ENCODE results near the gene PGLYRP4. TPM values are rescaled to one million over a fixed set of nuclear protein-coding genes. Genes with fewer than 3 reads are reported as not detected.

Gene PGLYRP4
- total and polyA plus RNA-seq, 12 donors: not detected

GRCh38 chr1:153362187-153362775, 13.6 kb upstream of the PGLYRP4 start:
- no peak for TF ChIP-seq CTCF (IDR thresholded peaks at IDR 0.05)
- TF ChIP-seq POLR2A (IDR thresholded peaks at IDR 0.05): no peak
- H3K4me1 ChIP-seq (replicated peaks in 1 of 2): no peaks in the 10 kb centered on the region
- H3K36me3 ChIP-seq (replicated peaks in 1 of 2): no peaks in the 10 kb centered on the region
- 73 to 97% (median 81%) methylated on average over 2 to 3 of the region's 3 CpGs for WGBS, 4 donors
- intact Hi-C loops (cut with DNase I): no loop called here
- H3K4me3 ChIP-seq: no peak overlapping the region
- H3K9me3 ChIP-seq (replicated peaks in 1 of 3): no peaks in the 10 kb centered on the region
- peak in 2 of 7 donors; percentile 10 to 14 for DNase-seq
- H3K27me3 ChIP-seq: no peaks in the 10 kb centered on the region
- no peak overlapping the region for H3K27ac ChIP-seq

GRCh38 chr1:153361480-153362109, 13.0 kb upstream of the PGLYRP4 start:
- WGBS, 4 donors: 81 to 90% (median 85%) methylated on average over 3 to 4 of the region's 4 CpGs
- Histone ChIP-seq H3K36me3 (replicated peaks in 1 of 2) (no peaks in the 10 kb centered on the region), H3K4me3 (no peak overlapping the region), H3K27me3 (no peaks in the 10 kb centered on the region), H3K4me1 (replicated peaks in 1 of 2) (no peaks in the 10 kb centered on the region), H3K9me3 (replicated peaks in 1 of 3) (no peaks in the 10 kb centered on the region), H3K27ac (no peak overlapping the region)
- intact Hi-C loops (cut with DNase I): no loop called here
- TF ChIP-seq CTCF (IDR thresholded peaks at IDR 0.05) (no peak), POLR2A (IDR thresholded peaks at IDR 0.05) (no peak)
- DNase-seq: peak in 1 of 7 donors; percentile 33

GRCh38 chr1:153360592-153361479, 12.2 kb upstream of the PGLYRP4 start:
- no peaks in the 10 kb centered on the region for H3K36me3 ChIP-seq (replicated peaks in 1 of 2)
- no peak for TF ChIP-seq CTCF (IDR thresholded peaks at IDR 0.05)
- TF ChIP-seq POLR2A (IDR thresholded peaks at IDR 0.05): no peak
- H3K9me3 ChIP-seq (replicated peaks in 1 of 3): no peaks in the 10 kb centered on the region
- H3K4me1 ChIP-seq (replicated peaks in 1 of 2): no peaks in the 10 kb centered on the region
- no peak overlapping the region for H3K4me3 ChIP-seq
- intact Hi-C loops (cut with DNase I): no loop called here
- no peaks in the 10 kb centered on the region for H3K27me3 ChIP-seq
- DNase-seq: no peak
- H3K27ac ChIP-seq: peak overlapping the region in 1 of 5 donors; percentile 40
- 77 to 89% (median 87%) methylated on average over 7 to 11 of the region's 11 CpGs for WGBS, 4 donors

GRCh38 chr1:153360190-153360589, 11.5 kb upstream of the PGLYRP4 start:
- Histone ChIP-seq H3K27ac (peak overlapping the region in 1 of 5 donors; percentile 40), H3K4me3 (no peak overlapping the region), H3K27me3 (no peaks in the 10 kb centered on the region), H3K36me3 (replicated peaks in 1 of 2) (no peaks in the 10 kb centered on the region), H3K9me3 (replicated peaks in 1 of 3) (no peaks in the 10 kb centered on the region), H3K4me1 (replicated peaks in 1 of 2) (no peaks in the 10 kb centered on the region)
- WGBS, 4 donors: 64 to 80% (median 69%) methylated on average over 2 of the region's 2 CpGs
- TF ChIP-seq CTCF (IDR thresholded peaks at IDR 0.05) (no peak), POLR2A (IDR thresholded peaks at IDR 0.05) (no peak)
- DNase-seq: peak in 1 of 7 donors; percentile 37
- intact Hi-C loops (cut with DNase I): no loop called here

All from adrenal gland (tissue), 12 donors.